ENCODE measurements around the gene CIB4.

GRCh38 chr2:26585966-26586365, 55.2 kb downstream of the CIB4 start:
- no peak for TF ChIP-seq POLR2A (IDR thresholded peaks at IDR 0.05; ENCODE audit: low read length)
- TF ChIP-seq GATA1 (IDR thresholded peaks at IDR 0.05; ENCODE audit: low read depth, low read length): no peak
